Measurements from ENCODE around the gene TMEM129. TPM values are rescaled to one million over a fixed set of nuclear protein-coding genes. Genes with fewer than 3 reads are reported as not detected.
A peak's percentile ranks its signal among the peaks of the same experiment; 100 is the strongest.

TMEM129 gene
- total RNA-seq, 2 experiments from 2014 or later: 16.2 to 18.1 TPM

DNA sequence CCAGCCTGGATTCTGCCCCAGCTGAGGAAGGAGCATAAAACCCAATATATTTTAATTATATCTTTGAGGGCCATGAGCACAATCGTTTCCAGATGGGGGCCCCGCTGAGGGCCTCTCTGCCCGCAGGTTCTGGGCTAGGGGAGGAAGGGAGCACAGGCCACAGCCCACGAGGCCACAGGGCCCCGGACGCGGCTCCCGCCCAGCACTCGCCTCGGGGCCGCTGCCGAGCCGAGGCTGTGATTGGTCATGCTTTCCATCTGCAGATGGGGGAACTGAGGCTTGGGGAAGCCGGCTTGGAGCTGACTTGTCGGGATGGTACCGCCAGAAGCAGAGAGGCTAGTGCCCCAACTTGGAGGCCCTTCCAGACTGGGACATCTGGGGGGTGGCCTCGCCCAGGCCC is 34.2 kb upstream of the TMEM129 start:
- no peaks in the 10 kb centered on the region for H3K27me3 Mint-ChIP-seq
- H3K36me3 Mint-ChIP-seq: no peaks in the 10 kb centered on the region
- POLR2A ChIA-PET: no interaction called here

DNA sequence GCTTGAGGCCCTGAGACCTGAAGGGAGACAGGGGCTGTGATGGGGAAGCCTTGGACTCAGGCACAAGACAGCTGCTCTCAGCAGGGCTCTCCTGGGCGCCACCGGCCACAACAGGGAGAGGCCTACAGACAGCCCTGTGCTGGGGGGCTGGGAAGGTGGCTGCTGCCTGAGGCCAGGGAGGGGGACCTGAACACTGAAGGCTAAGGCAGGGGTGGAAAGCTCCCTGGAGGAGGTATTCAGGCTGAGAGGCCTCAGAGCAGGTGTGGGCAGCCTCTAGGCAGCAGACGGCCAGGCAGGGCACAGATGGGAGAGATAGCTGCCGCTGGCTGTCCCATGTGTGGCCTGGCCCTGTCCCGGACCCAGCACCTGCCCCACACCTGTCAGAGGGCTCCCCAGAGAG is 33.2 kb upstream of the TMEM129 start:
- ChIA-PET POLR2A (no interaction called here), CTCF (no interaction called here)
- Mint-ChIP-seq H3K36me3 (no peaks in the 10 kb centered on the region), H3K27me3 (no peaks in the 10 kb centered on the region), H3K27ac (no peak overlapping the region), H3K4me3 (no peak overlapping the region), H3K4me1 (ENCODE audit: low read depth) (no peaks in the 10 kb centered on the region), H3K9me3 (no peaks in the 10 kb centered on the region)
- no peak for DNase-seq
- intact Hi-C loops (cut with micrococcal nuclease): no loop called here

More for the DNA sequence above, 34.2 kb upstream of the TMEM129 start:
- no peaks in the 10 kb centered on the region for H3K4me1 Mint-ChIP-seq (ENCODE audit: low read depth)
- CTCF ChIA-PET: no interaction called here
- no peak overlapping the region for H3K4me3 Mint-ChIP-seq
- no peak for DNase-seq
- H3K27ac Mint-ChIP-seq: no peak overlapping the region
- intact Hi-C loops (cut with micrococcal nuclease): no loop called here
- no peaks in the 10 kb centered on the region for H3K9me3 Mint-ChIP-seq

DNA sequence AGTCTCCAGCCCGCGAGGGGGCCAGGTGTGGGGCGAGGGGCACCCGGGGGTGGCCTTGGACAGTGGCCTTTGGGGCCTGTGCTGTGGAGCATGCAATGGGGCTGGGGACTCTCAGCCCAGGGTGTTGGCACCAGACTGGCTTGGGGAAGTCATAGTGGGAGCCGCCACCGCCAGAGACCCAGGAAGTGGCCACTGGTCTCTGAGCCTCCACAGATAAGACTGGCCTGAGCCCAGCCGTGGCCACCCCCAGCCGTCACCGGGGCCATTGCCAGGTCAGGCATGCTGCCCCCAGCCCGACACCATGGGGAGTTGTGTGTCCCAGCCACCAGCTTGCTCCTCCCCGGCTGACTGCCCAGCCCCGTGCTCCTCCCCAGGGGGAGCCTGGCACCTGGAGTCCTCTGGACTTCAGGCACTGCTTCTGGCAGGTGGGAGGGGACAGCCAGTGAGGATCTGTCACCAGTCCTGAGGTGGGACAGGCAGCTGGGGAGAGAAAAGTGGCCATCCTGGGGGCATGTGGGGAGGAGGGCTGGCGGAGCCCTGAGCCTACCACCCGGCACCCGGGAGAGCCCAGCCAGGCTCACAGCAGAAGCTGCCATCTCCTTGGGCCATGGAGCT is 32.7 kb upstream of the TMEM129 start:
- no peaks in the 10 kb centered on the region for H3K36me3 Mint-ChIP-seq
- no peak overlapping the region for H3K27ac Mint-ChIP-seq
- H3K4me3 Mint-ChIP-seq: no peak overlapping the region
- no peaks in the 10 kb centered on the region for H3K4me1 Mint-ChIP-seq (ENCODE audit: low read depth)
- DNase-seq: no peak
- ChIA-PET POLR2A (no interaction called here), CTCF (no interaction called here)
- H3K27me3 Mint-ChIP-seq: no peaks in the 10 kb centered on the region
- H3K9me3 Mint-ChIP-seq: no peaks in the 10 kb centered on the region
- intact Hi-C loops (cut with micrococcal nuclease): no loop called here

DNA sequence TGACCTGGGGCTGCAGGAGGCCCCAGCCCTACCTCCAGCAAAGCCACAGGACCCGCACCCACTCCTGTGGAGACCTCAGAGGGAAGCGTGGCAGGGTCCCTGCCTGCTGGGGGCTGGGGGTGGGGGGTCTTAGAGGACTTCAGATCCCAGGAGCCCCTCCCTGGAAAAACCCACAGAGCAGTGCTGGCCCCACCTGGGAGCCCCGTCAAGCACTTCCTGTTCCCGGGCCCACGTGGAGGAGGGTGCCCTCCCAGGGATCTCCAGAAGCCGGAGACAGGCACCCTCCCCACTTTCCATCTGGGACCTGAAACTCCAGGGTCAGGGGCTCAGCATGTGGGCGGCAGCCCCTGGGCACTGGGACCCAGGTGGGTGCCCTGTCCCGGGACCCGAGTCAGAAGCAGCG is 32.2 kb upstream of the TMEM129 start:
- H3K4me1 Mint-ChIP-seq (ENCODE audit: low read depth): no peaks in the 10 kb centered on the region
- CTCF ChIA-PET: no interaction called here
- no peak for DNase-seq
- no peak overlapping the region for H3K4me3 Mint-ChIP-seq
- POLR2A ChIA-PET: no interaction called here
- H3K9me3 Mint-ChIP-seq: no peaks in the 10 kb centered on the region
- H3K27ac Mint-ChIP-seq: no peak overlapping the region
- intact Hi-C loops (cut with micrococcal nuclease): no loop called here
- H3K27me3 Mint-ChIP-seq: no peaks in the 10 kb centered on the region
- H3K36me3 Mint-ChIP-seq: no peaks in the 10 kb centered on the region

DNA sequence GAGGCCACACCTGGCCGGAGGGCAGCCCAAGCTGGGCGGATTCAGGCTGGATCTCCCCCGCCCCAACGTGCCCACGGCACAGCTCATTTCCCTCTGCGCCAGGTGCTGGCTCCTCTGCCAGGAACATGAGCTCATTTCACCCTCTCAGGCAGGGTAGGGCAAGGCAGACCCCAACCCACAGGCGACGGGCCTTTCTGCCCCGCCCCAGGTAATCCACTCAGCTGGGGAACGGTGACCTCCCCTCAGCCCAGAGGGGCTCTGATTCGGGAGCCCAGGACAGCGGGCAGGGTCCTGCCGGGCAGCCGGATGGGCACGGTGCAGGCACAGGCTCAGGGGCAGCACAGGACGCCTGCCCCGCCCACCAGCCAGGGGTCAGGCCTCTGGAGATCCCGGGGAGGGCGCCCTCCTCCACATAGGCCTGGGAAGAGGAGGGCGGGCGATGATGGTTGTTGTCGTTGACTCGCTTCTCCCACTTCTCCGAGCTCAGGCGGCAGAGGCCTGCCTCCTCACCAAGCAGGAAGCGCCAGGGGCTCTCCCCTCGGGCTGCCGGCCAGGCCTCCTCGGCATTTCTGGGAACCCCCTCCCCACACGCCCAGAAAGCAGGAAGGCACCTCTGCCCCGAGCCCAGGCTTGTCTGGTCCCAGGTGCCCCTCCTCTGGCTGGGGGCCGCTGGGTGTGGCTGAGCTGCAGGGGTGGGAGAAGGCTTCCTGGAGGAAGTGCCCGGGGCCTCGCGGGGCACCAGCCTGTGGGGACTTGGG is 31.3 kb upstream of the TMEM129 start:
- H3K27ac Mint-ChIP-seq: no peak overlapping the region
- intact Hi-C loops (cut with micrococcal nuclease): no loop called here
- no peak overlapping the region for H3K4me3 Mint-ChIP-seq
- CTCF ChIA-PET: interaction anchor here (1.0 to 2.0 kb wide), 4 partner anchors 15 to 147 kb away, joined by 3 to 13 read pairs (median 4); no protein-coding TSS in a partner anchor
- no peaks in the 10 kb centered on the region for H3K4me1 Mint-ChIP-seq (ENCODE audit: low read depth)
- H3K27me3 Mint-ChIP-seq: no peaks in the 10 kb centered on the region
- peak; percentile 80 for DNase-seq
- POLR2A ChIA-PET: interaction anchor here (1.0 kb wide), 1 partner anchor 58 kb away, joined by 3 read pairs; no protein-coding TSS in a partner anchor
- no peaks in the 10 kb centered on the region for H3K9me3 Mint-ChIP-seq
- H3K36me3 Mint-ChIP-seq: no peaks in the 10 kb centered on the region

DNA sequence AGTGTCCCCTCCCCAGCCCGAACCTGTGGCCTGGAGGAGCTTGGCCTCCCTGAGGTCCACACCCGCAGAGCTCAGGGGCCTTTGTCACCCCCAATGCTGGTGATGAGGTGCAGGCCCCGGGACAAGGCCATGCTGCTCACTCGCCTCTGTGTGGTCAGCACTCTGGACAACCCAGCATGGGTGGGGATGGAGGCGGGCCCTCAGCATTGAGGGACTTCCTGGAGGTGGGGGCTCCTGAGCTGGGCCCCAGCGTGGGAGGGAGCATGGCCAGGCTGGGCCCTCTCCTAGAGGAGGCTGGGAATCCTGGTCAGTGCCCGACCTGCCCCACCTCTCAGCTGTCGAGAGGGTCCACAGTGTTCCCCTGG is 30.8 kb upstream of the TMEM129 start:
- H3K4me1 Mint-ChIP-seq (ENCODE audit: low read depth): no peaks in the 10 kb centered on the region
- intact Hi-C loops (cut with micrococcal nuclease): no loop called here
- DNase-seq: no peak
- CTCF ChIA-PET: interaction anchor here (0.8 to 2.0 kb wide), 5 partner anchors 16 to 148 kb away, joined by 3 to 13 read pairs (median 3); no protein-coding TSS in a partner anchor
- H3K27me3 Mint-ChIP-seq: no peaks in the 10 kb centered on the region
- H3K36me3 Mint-ChIP-seq: no peaks in the 10 kb centered on the region
- no peaks in the 10 kb centered on the region for H3K9me3 Mint-ChIP-seq
- no peak overlapping the region for H3K4me3 Mint-ChIP-seq
- H3K27ac Mint-ChIP-seq: no peak overlapping the region
- POLR2A ChIA-PET: interaction anchor here (1.0 kb wide), 1 partner anchor 59 kb away, joined by 3 read pairs; no protein-coding TSS in a partner anchor

DNA sequence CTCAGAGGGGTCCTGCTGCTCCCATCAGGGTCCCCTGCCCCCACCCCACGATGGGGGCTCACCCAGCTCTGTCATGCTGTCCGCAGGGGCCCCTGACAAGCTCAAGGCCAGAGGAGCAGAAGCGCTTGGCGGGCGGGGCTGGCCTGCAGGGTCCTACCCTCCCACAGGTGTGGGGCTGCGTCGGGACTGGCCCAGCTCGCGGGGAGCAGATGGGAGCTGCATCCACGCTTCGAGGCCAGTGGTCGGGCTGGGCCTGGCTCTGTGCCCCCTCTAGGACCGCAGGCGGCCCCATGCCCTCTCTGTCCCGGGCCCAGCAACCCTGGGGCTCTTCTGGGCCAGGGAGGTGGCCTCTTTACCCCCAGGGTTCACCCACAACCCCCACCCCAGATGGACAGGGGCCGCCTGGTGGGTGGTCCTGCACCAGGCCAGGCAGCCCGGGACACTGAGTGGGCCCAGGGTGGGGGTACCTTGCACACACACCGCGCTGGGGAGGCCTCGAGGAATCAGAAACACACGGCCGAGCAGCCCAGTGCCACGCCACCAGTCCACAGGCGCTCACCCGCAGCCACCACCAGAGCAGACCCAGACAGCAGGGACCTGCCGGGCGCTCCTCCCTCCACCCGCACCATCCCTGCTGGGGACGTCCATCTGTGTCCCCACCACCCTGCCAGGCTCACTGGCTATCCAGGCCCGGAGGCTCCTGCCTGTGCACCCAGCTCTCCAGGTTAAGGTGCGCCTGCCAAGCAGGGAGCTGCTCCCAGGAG is 30.2 kb upstream of the TMEM129 start:
- no peak overlapping the region for H3K4me3 Mint-ChIP-seq
- H3K4me1 Mint-ChIP-seq (ENCODE audit: low read depth): no peaks in the 10 kb centered on the region
- intact Hi-C loops (cut with micrococcal nuclease): no loop called here
- no peaks in the 10 kb centered on the region for H3K9me3 Mint-ChIP-seq
- ChIA-PET POLR2A (interaction anchor here (1.0 kb wide), 1 partner anchor 59 kb away, joined by 3 read pairs; no protein-coding TSS in a partner anchor), CTCF (interaction anchor here (0.8 to 2.0 kb wide), 3 partner anchors 17 to 148 kb away, joined by 3 to 13 read pairs (median 3); no protein-coding TSS in a partner anchor)
- no peak overlapping the region for H3K27ac Mint-ChIP-seq
- H3K27me3 Mint-ChIP-seq: no peaks in the 10 kb centered on the region
- DNase-seq: no peak
- H3K36me3 Mint-ChIP-seq: no peaks in the 10 kb centered on the region

DNA sequence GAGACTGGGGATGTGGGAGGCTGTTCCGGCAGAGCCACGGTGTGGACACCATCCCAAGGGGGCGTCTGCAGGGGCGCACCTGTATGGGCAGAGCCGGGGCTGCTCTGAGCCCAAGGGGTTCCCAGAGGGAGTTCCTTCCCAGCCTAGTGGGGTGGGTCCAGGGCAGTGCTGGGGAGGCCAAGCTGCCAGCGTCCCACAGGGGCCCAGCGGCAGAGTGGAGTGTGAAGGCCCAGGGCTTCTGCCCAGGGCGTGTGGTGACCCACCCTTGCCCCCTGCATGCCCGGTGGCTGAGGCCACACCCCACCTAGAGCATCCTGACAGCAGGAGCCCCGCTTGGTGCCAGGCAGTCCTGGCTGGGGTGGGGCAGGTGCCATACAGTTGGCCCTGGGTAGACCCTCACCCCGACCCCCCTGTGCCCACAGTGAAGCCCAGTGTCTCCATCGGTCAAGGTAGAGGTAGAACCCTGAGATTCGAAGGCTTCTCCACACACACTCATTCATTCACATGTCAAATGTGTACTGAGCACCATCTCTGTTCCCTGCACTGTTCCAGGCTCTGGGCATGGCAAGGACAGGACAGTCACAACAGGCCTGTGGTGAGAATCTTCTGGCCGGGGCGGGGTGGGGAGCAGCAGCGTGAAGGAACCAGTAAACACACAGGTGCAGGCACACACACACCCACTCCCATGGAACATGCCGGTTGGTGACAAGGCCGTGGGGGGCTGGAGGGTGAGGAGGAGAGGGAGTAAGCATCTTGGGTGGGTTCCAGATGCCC is 29.4 kb upstream of the TMEM129 start:
- no peak overlapping the region for H3K4me3 Mint-ChIP-seq
- intact Hi-C loops (cut with micrococcal nuclease): no loop called here
- ChIA-PET CTCF (no interaction called here), POLR2A (no interaction called here)
- H3K27ac Mint-ChIP-seq: no peak overlapping the region
- no peaks in the 10 kb centered on the region for H3K4me1 Mint-ChIP-seq (ENCODE audit: low read depth)
- DNase-seq: no peak
- H3K9me3 Mint-ChIP-seq: no peaks in the 10 kb centered on the region
- no peaks in the 10 kb centered on the region for H3K27me3 Mint-ChIP-seq
- H3K36me3 Mint-ChIP-seq: no peaks in the 10 kb centered on the region

DNA sequence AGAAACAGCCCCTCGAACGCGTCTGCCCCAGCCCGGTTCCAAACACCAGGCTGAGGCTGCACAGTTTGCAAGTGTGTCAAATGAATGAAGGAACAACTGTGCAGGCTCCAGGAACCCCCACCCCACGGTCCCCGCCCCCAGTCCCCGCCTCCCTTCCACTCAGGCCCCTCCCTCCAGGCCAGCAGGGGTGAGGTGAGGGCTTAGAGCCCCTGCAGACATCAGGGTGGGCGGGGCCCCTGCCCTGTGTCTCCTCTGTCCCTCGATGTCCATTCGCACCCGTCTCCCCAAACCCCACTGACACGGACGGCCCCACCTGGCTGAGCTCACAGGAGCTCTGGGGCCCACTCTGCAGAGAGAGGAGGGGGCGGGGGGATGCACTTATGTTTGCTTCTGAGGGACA is 28.7 kb upstream of the TMEM129 start:
- ChIA-PET POLR2A (no interaction called here), CTCF (interaction anchor here (3.5 kb wide), 1 partner anchor 60 kb away, joined by 63 read pairs; no protein-coding TSS in a partner anchor)
- no peaks in the 10 kb centered on the region for H3K27me3 Mint-ChIP-seq
- intact Hi-C loops (cut with micrococcal nuclease): loop anchor here (2.0 to 5.0 kb wide), 2 partner anchors 42 to 149 kb away; partner anchors contain the start of gene FGFR3
- H3K9me3 Mint-ChIP-seq: no peaks in the 10 kb centered on the region
- no peaks in the 10 kb centered on the region for H3K36me3 Mint-ChIP-seq
- H3K27ac Mint-ChIP-seq: no peak overlapping the region
- no peak overlapping the region for H3K4me3 Mint-ChIP-seq
- no peaks in the 10 kb centered on the region for H3K4me1 Mint-ChIP-seq (ENCODE audit: low read depth)
- no peak for DNase-seq

DNA sequence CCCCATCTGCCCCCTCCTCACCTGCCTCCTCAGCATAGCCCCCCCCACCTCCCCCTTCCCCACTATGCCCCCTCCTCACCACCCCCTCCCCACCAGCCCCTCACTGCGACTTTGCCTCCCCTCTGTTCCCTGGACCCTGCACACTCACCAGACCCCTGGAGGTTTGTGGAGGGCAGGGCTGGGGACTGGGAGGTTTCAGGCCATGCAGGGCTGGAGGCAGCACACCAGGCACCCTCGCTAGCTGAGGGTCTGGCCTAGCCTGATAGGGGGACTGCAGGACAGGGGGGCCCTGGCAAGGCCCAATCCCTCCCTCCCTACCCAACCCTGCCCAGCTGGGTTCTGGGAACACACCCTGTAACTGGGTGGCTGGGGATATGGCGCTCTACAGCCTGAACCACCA is 28.2 kb upstream of the TMEM129 start:
- Mint-ChIP-seq H3K4me1 (ENCODE audit: low read depth) (no peaks in the 10 kb centered on the region), H3K27me3 (no peaks in the 10 kb centered on the region), H3K27ac (no peak overlapping the region), H3K36me3 (peaks cover 2% of the 10 kb centered on the region), H3K4me3 (no peak overlapping the region), H3K9me3 (no peaks in the 10 kb centered on the region)
- POLR2A ChIA-PET: no interaction called here
- CTCF ChIA-PET: interaction anchor here (3.1 to 3.5 kb wide), 2 partner anchors 19 to 60 kb away, joined by 21 to 63 read pairs; no protein-coding TSS in a partner anchor
- no peak for DNase-seq
- intact Hi-C loops (cut with micrococcal nuclease): loop anchor here (2.0 to 5.0 kb wide), 2 partner anchors 43 to 149 kb away; partner anchors contain the start of gene FGFR3

DNA sequence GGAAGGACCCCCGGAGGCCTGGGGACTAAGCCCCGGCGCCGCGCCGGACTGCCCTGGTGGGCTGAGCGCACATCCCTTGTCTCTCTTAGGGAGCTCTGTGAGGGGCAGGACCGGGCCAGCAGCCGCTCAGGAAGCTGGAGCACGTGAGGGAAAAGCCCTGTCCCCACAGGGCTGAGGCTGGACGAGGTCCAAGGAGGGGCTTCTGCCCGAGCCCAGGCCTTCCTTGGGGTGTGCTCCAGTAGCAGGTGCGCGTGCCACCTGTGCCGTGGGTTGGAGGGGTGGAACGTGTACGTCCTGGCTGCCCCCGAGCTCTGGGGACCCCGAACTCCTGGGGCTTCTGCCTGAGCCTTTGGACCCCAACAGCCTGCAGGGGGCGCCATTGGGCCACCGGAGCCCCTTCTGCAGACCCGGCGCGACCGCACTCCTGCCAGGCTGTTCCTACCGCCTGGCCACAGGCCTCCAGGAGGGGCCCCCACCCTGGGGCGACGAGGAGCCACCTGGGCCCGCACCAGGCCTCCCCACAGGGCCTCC is 27.4 kb upstream of the TMEM129 start:
- peak; percentile 88 for DNase-seq
- H3K36me3 Mint-ChIP-seq: peaks cover 8% of the 10 kb centered on the region
- no peak overlapping the region for H3K4me3 Mint-ChIP-seq
- intact Hi-C loops (cut with micrococcal nuclease): loop anchor here (1.0 to 5.0 kb wide), 3 partner anchors 44 to 150 kb away; partner anchors contain the start of gene FGFR3
- POLR2A ChIA-PET: no interaction called here
- H3K9me3 Mint-ChIP-seq: no peaks in the 10 kb centered on the region
- H3K27me3 Mint-ChIP-seq: no peaks in the 10 kb centered on the region
- no peak overlapping the region for H3K27ac Mint-ChIP-seq
- H3K4me1 Mint-ChIP-seq (ENCODE audit: low read depth): no peaks in the 10 kb centered on the region
- CTCF ChIA-PET: interaction anchor here (0.6 to 3.5 kb wide), 34 partner anchors 9 to 800 kb away, joined by 3 to 63 read pairs (median 4); partner anchors contain the start of gene SLBP

Measured in activated CD4-positive, alpha-beta memory T cell treated with anti-CD3 and anti-CD28 coated beads for 36 hours (primary cell).